Measurements from ENCODE around the gene S1PR3.

S1PR3 gene

DNA sequence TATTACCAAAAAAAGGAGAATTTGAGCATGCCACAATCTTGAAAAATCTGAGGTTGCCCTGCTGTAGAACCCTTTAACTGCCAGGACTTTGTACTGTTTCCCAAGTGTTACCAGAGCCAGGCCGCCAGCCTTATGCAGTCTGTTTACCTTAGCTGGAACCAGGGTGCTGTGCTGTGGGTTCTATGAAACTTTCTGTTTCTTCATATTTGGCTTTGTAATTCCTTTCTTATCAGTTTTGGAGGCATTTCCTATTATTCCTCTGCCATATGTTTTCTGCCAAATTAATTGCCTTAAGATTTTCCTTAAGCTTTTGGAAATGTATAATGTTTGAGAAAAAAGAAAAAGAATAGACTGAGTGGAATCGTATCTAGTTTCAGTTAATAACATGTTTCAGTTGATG is 2.1 kb downstream of the S1PR3 start:
- DNase-seq (ENCODE audit: low read depth in 3 of 3): no peak

DNA sequence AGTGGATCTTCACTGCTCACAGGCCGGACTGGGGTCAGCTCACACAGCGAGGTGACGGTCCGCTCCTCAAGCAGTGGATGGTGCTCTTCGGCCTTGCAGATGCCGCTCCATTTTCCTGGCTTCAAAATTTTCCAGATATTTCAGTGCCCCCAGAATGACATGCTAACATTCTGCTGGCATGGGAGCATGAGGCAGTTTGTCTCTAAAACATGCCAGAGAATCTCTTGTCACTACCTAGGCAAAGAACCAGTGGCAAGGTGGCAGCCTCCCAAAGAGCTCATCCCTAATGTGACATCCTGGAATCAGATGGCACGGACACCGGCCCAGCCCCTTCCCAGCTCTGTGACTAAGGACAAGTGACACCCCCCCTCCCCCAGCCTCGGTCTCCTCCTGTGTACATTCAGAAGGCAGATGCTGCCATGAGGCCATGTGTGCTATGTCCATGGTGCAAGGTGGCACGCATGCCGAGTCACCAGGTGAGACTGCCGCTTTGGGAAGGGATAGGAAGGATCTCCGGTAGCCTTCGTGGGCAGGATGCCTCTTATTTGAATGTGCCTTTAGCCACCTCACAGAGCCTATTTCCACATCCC is 2.7 kb downstream of the S1PR3 start:
- DNase-seq (ENCODE audit: low read depth in 3 of 3): no peak

DNA sequence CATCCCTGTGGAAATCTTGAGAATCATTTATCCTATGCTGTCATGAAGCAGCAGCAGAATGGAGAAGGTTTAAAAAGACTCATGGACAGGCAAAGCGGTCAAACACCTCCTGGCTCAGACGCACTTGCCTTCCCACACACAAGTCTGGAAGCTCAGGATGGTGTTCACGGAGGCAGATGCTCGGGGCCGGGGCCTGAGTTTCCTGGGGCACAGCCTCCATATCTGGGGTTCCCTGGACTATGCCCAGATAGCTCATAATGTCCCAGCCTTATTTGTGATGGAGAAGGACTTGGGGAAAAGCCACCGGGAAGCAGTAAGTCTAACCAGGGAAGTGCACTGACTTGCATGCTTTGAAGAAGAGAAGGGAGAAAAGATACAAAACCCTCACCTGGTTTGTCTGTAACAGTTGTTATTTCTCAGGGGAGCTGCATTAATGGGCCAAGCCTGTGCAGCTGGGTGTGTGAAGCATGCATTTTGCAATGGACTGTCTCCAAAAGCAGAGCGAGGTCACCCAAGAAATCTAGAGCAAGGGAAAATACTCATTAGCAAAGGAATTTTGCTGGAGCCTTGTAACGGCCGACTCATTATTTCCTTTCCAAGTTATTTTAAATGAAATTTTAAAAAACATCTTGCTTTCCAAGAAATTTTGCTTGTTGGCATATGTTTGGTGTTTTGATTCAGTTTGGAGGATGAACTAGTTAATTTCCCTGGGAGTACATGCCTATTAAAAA is 3.4 kb downstream of the S1PR3 start:
- DNase-seq (ENCODE audit: low read depth in 3 of 3): no peak

DNA sequence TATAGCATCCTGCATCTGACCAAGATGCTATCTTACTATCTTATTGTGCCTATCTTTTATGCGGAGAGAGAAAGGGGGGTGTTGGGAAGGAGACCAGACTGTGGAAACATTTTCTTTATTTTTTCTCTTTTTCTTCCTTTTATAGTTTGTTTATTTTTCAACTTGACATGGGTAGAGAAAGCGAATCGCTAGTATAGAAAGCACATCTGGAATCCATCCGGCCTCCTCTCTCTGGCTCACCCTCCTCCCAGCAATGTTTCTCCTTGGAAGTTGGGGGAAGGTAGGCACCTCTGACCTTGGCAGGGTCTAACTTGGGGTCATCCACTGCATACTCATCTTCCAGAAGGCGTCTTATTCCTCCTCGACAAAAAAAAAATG is 3.9 kb downstream of the S1PR3 start:
- DNase-seq (ENCODE audit: low read depth in 3 of 3): no peak

DNA sequence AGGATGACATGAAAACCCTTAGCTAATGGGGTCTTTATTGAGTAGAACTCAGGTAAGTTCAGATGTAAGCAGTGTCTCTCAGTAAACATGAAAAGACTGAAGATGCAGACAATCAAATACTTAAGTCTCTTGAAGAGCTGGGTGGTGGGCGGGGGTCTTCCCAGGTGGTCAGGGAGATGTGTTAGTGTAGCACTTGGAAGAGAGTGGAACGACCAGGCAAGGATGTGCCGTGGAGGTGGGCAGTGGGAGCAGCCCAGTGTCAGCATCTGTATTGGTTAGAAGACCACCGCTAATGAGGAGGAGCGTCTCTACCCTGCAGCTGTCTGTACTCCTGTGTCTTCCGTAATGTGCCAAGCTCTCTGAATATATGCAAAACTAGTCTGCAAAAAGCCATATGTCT is 4.4 kb downstream of the S1PR3 start:
- no peak for DNase-seq (ENCODE audit: low read depth in 3 of 3)

DNA sequence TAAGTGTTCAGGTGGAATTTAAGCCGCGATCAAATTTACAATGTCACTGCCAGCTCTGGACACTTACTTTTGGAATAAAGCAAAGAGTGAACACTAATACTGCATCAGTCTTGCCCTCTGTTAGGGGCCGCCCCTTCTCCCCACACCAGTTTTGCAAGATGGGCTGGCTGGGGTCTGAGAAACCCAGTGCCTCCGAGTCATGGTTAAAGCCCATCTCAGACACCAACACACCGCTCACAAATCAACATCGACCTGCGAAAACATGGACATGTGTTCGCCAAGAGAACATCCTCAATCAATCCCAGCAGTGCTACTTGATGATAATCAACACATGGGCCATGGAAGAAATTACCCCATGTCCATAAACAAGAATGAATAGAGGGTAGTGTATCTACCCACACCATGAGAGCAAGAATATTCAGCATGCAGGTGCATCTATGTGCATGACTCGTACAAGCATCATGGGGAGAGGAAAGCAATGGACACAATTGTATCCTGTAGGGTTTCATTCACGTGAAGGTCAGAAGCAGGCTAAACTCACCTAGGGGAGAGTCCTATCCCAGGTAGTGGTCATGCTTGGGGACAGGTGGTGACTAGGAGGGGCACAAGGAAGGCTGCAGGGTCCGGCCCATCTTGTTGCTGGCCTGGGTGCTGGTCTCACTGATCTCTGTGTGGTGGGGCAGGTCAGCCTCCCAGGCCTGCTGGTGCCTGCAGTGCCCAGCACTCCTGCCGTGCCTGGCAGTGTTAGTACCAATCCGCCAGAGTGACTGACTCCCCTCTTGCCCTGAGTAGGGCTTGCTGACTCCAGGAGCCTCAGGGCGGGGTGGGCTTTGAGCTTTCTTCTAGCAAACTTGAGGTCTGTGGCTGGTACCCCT is 5.0 kb downstream of the S1PR3 start:
- DNase-seq (ENCODE audit: low read depth in 3 of 3): no peak

DNA sequence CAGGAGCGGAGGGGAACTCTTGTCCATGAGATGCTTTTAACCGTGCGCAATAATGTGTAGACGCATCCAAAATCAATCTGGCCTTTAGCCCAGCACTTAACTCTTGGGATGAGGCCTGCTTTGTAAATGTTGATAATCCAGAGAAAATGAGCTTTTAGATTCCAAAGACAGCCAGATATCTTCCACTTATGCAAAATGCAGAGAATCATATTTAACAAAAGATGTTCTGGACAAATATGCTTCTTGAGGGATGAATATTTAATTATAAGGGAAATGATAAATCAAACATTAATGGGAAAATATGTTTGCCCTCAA is 5.6 kb downstream of the S1PR3 start:
- DNase-seq (ENCODE audit: low read depth in 3 of 3): no peak

DNA sequence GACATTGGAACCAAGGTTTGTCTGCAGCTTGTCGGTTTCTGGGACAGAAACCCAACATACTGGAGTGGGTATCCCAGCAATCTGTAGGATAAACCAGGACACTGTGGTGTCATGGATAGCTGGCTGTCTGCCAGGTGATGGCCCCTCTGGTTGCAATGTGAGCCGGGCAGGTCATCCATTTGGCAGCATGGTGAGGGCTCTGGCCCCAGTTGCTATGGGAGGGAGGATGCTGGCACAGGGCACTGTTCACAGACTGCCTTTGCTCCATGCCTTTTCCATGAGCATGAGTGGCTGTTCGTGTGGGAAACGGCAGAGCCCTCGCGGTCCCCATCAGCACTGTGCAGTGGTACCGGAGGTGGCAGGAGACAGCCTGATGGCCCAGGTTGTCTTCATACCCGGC is 6.4 kb downstream of the S1PR3 start:
- no peak for DNase-seq (ENCODE audit: low read depth in 3 of 3)

DNA sequence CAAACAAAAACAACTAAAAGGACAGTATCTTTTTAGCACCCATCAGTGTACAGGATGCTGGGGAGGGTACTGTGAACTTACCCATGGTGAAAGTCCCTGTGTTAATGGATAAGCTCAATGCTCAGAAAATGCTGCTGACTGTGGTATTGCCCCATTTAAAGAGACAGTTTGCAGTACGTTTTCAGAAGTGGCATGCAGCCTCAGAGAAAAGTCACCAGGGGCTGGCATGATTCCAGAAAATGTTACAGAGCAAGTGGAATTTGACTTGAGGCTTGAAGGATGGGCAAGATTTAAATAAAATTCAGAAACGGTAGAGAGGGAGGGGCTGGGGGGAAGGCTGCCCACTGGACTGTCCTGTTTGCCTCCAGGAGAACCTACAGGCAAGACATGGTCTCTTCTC is 7.2 kb downstream of the S1PR3 start:
- DNase-seq (ENCODE audit: low read depth in 3 of 3): no peak

DNA sequence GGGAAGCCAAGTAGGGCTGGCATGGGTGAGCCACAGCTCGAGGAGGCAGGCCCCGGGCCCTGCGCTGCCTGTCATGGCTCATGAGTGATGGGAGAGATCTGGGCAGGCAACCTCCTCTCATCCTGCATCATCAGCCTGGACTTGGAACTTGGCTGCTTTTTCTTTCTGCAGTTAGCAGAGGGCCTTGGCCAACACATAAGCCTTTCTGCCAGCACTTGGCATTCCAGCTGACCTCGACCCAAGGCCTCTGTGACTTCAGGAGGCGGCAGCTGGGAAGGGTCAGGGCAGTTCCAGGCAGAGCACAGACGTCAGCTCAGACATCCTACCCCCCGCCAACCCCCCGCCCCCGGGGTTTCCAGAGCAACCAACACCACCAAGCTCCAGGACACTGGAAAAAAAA is 7.6 kb downstream of the S1PR3 start:
- no peak for DNase-seq (ENCODE audit: low read depth in 3 of 3)

DNA sequence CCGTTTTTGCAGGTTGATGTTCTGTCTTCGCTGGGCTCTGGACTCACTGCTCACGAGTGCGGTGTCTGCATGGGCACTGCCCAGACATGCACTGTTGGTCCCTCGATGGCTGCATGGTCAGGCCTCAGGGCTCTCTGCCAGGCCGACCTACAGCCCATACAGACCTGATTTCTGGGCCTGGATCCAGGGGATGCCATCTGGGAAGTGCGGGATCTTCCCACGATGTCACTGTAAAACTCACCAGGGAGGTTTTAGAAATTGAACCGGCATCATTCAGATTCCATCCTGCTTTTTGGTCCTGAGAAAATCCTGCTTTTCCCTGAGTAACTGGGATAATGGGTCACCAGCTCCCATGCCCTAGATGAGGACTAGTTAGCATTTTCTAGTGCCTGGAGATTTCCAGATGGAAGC is 9.1 kb downstream of the S1PR3 start:
- no peak for DNase-seq (ENCODE audit: low read depth in 3 of 3)

DNA sequence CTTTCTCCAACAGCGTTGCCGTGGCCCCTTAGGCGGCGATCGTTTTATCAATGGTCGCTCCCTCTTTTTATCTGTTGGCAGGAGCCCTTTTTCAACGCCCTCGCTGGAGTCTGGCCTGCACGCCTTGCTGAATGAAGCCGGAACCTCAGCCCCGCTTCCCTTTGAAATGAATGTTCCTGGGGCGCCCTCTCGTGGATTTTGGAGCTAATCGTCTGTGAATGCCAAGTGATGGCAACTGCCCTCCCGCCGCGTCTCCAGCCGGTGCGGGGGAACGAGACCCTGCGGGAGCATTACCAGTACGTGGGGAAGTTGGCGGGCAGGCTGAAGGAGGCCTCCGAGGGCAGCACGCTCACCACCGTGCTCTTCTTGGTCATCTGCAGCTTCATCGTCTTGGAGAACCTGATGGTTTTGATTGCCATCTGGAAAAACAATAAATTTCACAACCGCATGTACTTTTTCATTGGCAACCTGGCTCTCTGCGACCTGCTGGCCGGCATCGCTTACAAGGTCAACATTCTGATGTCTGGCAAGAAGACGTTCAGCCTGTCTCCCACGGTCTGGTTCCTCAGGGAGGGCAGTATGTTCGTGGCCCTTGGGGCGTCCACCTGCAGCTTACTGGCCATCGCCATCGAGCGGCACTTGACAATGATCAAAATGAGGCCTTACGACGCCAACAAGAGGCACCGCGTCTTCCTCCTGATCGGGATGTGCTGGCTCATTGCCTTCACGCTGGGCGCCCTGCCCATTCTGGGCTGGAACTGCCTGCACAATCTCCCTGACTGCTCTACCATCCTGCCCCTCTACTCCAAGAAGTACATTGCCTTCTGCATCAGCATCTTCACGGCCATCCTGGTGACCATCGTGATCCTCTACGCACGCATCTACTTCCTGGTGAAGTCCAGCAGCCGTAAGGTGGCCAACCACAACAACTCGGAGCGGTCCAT is 10.0 kb downstream of the S1PR3 start:
- DNase-seq (ENCODE audit: low read depth in 3 of 3): peak; percentile 69 to 80 (median 71)

DNA sequence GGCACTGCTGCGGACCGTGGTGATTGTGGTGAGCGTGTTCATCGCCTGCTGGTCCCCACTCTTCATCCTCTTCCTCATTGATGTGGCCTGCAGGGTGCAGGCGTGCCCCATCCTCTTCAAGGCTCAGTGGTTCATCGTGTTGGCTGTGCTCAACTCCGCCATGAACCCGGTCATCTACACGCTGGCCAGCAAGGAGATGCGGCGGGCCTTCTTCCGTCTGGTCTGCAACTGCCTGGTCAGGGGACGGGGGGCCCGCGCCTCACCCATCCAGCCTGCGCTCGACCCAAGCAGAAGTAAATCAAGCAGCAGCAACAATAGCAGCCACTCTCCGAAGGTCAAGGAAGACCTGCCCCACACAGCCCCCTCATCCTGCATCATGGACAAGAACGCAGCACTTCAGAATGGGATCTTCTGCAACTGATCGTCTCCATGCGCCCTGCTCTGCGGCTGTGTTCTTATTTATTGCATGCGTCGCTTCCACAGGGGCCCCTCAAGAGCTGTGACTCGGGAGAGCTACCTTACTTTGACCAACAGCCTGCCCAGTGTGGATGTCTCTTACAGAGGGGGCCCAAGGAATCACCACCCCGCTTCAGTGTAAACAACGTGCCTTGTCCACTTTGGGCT is 10.8 kb downstream of the S1PR3 start:
- no peak for DNase-seq (ENCODE audit: low read depth in 3 of 3)

DNA sequence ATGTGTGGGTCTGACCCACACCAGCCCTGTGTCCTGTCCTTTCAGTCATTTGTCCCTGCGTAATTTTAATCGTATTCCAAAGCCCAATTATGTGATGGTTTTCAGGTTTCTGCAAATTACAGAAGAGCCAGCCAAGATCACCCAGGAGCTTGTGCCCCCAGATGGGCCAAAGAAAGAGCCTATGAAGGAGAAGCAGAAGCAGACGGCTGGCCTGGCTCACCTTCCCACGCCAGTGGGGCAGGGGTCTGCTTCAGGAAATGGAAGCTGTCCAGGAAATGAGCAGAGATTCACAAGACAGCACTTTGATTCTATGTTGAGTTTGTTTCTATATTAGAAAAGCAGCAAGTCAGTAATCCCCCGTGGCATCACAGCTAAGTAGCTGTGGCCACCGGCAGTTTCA is 11.7 kb downstream of the S1PR3 start:
- DNase-seq (ENCODE audit: low read depth in 3 of 3): no peak

DNA sequence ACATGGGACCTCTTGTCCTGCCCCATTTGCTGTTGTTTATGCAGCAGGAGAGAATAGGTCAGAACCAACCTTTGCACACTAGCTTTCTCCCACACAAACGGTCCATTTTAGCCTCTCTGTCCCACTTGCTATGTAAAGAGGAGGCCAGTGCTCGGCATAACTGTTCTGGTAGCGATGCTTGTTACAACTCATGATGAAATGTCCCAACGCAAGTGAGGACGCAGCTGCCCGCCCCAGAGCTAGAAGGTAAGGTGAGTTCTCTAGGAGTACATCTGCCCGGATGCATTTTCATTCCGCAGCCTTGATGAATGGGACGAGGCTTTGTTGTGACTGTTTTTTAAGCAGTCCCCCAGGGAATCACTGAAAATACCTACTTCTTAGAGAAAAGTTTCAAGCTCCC is 14.1 kb downstream of the S1PR3 start:
- DNase-seq (ENCODE audit: low read depth in 3 of 3): no peak

DNA sequence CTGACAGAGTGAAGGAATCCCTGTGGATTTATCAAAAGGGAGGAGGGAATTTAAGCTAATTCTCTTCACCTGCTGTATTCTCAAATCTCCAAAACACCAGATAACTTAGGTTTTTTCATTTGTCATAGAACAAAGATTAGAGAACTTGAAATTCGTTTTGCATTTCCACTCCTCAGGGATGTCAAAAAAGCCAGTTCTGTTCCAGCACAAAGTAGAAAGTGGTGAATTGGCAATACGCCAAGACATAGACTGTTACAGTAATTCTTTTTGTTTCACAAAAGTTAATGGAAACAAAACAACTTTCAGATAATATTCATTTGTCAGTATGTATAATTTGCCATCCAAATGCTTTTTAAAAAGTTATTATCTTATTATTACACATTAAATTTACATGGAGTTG is 15.0 kb downstream of the S1PR3 start:
- no peak for DNase-seq (ENCODE audit: low read depth in 3 of 3)

DNA sequence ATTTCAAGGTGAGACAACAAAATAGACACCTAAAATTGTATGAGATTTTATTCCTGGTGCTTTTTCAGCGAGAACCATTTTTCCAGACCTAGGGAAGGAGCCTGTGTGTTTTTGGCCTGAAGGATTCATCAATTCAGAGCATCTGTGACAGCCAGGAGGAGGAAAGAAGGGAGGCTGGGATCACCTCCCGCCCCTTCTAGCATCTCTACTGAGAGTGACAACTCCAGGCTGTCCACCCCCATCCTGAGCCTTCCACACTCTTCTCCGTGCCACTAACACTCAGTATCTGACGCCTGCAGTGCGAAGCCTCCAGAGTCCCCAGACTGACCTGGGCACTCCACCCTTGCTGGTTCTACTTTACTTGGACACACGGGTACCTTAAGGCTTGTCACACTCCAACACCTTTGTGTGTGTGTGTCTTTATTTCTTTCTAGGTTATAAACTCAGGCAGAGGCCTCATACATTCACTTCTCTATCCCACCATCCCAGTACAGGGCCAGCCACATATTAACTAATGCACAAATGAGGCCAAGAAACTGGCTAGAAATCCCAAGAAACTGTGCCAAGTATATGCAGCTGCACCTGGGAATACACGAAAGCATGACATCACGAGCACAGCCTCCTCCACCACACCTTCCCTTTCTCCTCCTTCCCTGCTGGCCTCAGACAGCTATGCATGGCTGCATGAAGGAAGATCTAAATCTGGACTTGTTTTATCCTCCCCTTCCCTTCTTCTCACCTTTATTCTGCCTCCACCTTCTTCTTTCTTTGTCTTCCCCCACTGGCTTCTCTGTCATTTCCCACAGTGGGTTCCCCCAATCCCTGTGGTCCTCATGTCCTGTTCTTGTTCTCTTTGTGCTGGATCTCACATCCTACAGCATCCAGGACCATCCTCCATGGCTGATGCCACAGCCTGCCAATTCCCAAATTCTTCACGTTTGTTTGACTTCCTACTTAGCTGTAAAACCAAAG is 16.0 kb downstream of the S1PR3 start:
- DNase-seq (ENCODE audit: low read depth in 3 of 3): no peak

DNA sequence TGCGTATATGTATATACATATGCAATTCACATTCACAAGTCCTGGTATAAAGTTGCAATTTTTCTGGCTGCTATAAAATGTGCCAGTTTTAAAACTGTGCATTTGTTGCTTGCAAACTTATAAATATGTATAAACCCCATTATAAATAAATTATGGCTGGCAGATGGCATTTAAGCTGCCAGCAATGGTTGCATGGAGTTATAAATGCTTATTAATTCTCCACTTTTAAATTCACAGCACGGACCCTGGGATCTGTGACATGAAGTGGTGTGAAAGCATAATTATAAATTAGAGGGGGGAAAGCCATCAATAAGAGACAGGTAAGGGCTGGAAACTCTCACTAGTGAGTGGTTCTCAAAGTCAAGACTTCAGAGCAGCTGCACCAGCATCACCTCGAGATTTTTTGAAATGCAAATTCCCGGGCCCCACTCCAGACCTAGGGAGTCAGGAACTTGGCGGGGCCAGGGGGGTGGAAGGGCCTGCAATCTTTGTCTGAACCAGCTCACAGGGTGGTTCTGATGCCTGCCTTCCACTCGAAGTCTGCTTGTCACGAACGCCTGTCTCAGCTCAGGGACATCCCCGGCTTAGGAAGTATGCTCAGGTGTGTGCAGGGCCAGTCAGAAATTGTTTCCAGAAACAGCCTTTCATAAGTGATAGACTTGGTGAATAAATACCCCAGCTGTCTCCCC is 16.9 kb downstream of the S1PR3 start:
- no peak for DNase-seq (ENCODE audit: low read depth in 3 of 3)

DNA sequence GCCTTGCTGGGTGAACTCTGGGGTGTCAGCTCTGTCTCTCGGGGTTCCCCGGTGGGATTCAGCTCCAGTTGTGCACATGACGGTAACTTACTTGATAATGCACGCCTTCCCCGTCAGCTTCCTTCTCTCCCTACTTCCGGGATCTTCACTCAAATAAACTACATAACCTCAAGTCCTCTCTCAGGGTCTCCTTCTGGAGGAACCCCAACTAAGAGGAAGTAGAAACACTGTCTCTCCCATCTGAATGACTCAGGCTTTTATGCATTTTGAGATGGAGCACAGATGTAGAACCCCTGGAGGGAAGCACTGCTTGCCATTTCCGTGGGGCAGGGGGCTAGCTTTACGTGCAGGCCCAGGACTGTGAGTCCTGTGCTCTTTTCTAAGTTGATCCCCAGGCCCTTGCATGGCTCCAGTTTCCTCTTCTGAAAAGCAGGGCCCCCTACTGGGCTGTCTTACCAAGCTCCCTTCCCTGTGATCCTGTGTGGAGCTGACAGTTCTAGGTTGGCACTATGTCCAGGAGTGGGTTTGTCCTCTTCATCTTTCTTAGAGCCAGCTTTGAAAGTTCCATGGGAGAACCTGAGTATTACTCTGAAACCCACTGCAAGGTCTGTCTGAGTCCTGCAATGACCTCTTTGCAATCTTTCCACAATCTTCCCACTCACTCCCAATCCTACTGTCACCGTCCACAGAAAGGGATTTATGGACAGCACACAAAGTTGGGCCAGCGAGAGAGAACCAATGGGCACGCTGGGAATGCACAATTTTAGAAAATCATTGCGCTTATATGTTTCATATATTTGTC is 17.7 kb downstream of the S1PR3 start:
- no peak for DNase-seq (ENCODE audit: low read depth in 3 of 3)
